ENCODE measurements around the gene INPP5F. TPM values are rescaled to one million over a fixed set of nuclear protein-coding genes. Genes with fewer than 3 reads are reported as not detected.

The INPP5F gene
- total RNA-seq, 1 experiment from 2014 or later = 14.9 TPM

DNA sequence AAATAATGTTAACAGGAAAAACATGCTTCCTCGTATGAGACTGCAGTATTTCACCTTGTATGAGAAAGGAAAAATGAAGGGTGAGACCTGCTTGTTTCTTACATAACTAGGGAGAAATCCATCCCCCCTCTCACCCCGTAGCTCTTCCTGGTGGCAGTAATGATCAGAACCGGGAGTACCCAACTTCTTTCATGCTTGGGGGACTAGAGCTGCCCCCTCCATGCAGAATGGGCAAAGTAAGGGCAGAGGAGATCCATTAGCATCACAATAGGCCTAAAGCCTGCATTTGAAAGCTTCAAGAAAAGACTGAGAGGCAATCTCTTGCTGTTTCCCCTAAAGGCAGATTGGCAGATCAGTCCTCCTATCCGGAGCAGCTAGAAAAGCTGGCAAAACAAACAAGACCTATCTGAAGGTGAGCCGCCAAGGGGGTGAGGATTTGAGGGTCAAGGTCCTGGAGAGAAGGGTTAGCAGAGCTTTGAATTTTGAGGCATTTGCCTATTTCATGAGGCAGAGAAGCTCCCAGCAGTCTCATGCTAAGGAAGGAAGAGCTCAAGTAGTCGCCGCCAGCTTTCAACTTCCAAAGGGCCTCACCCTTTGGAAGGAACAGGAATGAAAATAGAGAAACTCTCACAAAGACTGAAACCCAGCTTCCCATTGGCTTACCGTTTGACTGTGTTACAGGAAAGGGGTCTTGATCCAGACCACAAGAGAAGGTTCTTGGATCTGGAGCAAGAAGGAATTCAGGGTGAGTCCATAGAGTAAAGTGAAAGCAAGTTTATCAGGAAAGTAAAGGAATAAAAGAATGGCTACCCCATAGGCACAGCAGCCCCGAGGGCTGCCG lies 38.4 kb upstream of the INPP5F start:
- BruUV-seq (replicated peaks) = TSS peak; percentile 46
- Mint-ChIP-seq H3K27me3 (ENCODE audit: insufficient read depth, unreplicated experiment) (no peaks in the 10 kb centered on the region), H3K4me3 (ENCODE audit: unreplicated experiment) (peak overlapping the region; percentile 71), H3K4me1 (ENCODE audit: insufficient read depth, unreplicated experiment) (peaks cover 12% of the 10 kb centered on the region), H3K36me3 (ENCODE audit: insufficient read depth, unreplicated experiment) (peaks cover under 1% of the 10 kb centered on the region), H3K27ac (ENCODE audit: low read depth, unreplicated experiment) (peak overlapping the region; percentile 82), H3K9me3 (ENCODE audit: unreplicated experiment) (no peaks in the 10 kb centered on the region)
- DNase-seq (ENCODE audit: unreplicated experiment) = no peak
- ChIA-PET POLR2A (interaction anchor here (0.6 to 22.3 kb wide), 29 partner anchors 8 to 1027 kb away, joined by 3 to 752 read pairs (median 4); partner anchors contain the start of genes BAG3, INPP5F, MCMBP and SEC23IP), CTCF (interaction anchor here (0.5 to 3.0 kb wide), 33 partner anchors 8 to 910 kb away, joined by 3 to 30 read pairs (median 4); partner anchors contain the start of gene SEC23IP)
- intact Hi-C loops (cut with micrococcal nuclease) = loop anchor here (2.0 to 10.0 kb wide), 4 partner anchors 51 to 650 kb away; partner anchors contain the start of gene SEC23IP
- TF ChIP-seq, protein P1, sequence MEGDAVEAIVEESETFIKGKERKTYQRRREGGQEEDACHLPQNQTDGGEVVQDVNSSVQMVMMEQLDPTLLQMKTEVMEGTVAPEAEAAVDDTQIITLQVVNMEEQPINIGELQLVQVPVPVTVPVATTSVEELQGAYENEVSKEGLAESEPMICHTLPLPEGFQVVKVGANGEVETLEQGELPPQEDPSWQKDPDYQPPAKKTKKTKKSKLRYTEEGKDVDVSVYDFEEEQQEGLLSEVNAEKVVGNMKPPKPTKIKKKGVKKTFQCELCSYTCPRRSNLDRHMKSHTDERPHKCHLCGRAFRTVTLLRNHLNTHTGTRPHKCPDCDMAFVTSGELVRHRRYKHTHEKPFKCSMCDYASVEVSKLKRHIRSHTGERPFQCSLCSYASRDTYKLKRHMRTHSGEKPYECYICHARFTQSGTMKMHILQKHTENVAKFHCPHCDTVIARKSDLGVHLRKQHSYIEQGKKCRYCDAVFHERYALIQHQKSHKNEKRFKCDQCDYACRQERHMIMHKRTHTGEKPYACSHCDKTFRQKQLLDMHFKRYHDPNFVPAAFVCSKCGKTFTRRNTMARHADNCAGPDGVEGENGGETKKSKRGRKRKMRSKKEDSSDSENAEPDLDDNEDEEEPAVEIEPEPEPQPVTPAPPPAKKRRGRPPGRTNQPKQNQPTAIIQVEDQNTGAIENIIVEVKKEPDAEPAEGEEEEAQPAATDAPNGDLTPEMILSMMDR (IDR thresholded peaks at IDR 0.05; ENCODE audit: unreplicated experiment) = no peak

- BruUV-seq (replicated peaks) = no TSS peak
- Mint-ChIP-seq H3K27me3 (ENCODE audit: insufficient read depth, unreplicated experiment) (no peaks in the 10 kb centered on the region), H3K9me3 (ENCODE audit: unreplicated experiment) (no peaks in the 10 kb centered on the region), H3K27ac (ENCODE audit: low read depth, unreplicated experiment) (peak overlapping the region; percentile 82), H3K4me3 (ENCODE audit: unreplicated experiment) (no peak overlapping the region), H3K4me1 (ENCODE audit: insufficient read depth, unreplicated experiment) (peaks cover 11% of the 10 kb centered on the region), H3K36me3 (ENCODE audit: insufficient read depth, unreplicated experiment) (no peaks in the 10 kb centered on the region)
- DNase-seq (ENCODE audit: unreplicated experiment) = no peak
- TF ChIP-seq, protein P1 (IDR thresholded peaks at IDR 0.05; ENCODE audit: unreplicated experiment) = no peak
- CTCF ChIA-PET = interaction anchor here (0.5 to 3.0 kb wide), 11 partner anchors 18 to 204 kb away, joined by 3 to 30 read pairs (median 13); partner anchors contain the start of gene SEC23IP
- intact Hi-C loops (cut with micrococcal nuclease) = loop anchor here (5.0 to 10.0 kb wide), 2 partner anchors 207 to 649 kb away; partner anchors contain the start of gene SEC23IP
- POLR2A ChIA-PET = interaction anchor here (1.2 to 22.3 kb wide), 12 partner anchors 13 to 205 kb away, joined by 3 to 752 read pairs (median 10); partner anchors contain the start of genes BAG3, INPP5F, MCMBP and SEC23IP
These were observed 37.8 kb upstream of the INPP5F start for GRCh38 chr10:119688033-119688508.

GRCh38 chr10:119689016-119689580 lies 36.8 kb upstream of the INPP5F start:
- CTCF ChIA-PET = interaction anchor here (0.7 to 1.1 kb wide), 2 partner anchors 28 to 61 kb away, joined by 3 read pairs; no protein-coding TSS in a partner anchor
- intact Hi-C loops (cut with micrococcal nuclease) = loop anchor here (5.0 to 10.0 kb wide), 2 partner anchors 206 to 648 kb away; partner anchors contain the start of gene SEC23IP
- no peak overlapping the region for H3K4me3 Mint-ChIP-seq (ENCODE audit: unreplicated experiment)
- no peaks in the 10 kb centered on the region for H3K9me3 Mint-ChIP-seq (ENCODE audit: unreplicated experiment)
- H3K27ac Mint-ChIP-seq (ENCODE audit: low read depth, unreplicated experiment) = peak overlapping the region; percentile 53
- POLR2A ChIA-PET = interaction anchor here (1.4 kb wide), 1 partner anchor 26 kb away, joined by 3 read pairs; no protein-coding TSS in a partner anchor
- no peaks in the 10 kb centered on the region for H3K36me3 Mint-ChIP-seq (ENCODE audit: insufficient read depth, unreplicated experiment)
- BruUV-seq (replicated peaks) = no TSS peak
- TF ChIP-seq, protein P1 (IDR thresholded peaks at IDR 0.05; ENCODE audit: unreplicated experiment) = no peak
- no peaks in the 10 kb centered on the region for H3K27me3 Mint-ChIP-seq (ENCODE audit: insufficient read depth, unreplicated experiment)
- peaks cover 11% of the 10 kb centered on the region for H3K4me1 Mint-ChIP-seq (ENCODE audit: insufficient read depth, unreplicated experiment)
- DNase-seq (ENCODE audit: unreplicated experiment) = no peak
